Activated CD8-positive, alpha-beta memory T cell treated with anti-CD3 and anti-CD28 coated beads for 48 hours (primary cell): ENCODE measurements around the gene C4B.
"Not testable (repeated sequence)": the region's sequence is repeated elsewhere in the genome, so short reads cannot be mapped to it uniquely, and the experiment has no call there.

ENCODE experiments used
- DNase-seq, 3 experiments: peaks; one replicate each; pipeline ENCODE4 v3.0.0-alpha.2; 2020; ENCODE audit warnings: low read depth in 2 of 3, low spot score in 2 of 3

C4B gene

GRCh38 chr6:32014547-32014946 lies at the start of gene C4B:
Gene C4B (plus strand): TSS chr6:32014795. CDS start chr6:32014846, 51 bp downstream.
- not testable (repeated sequence) for DNase-seq

DNA sequence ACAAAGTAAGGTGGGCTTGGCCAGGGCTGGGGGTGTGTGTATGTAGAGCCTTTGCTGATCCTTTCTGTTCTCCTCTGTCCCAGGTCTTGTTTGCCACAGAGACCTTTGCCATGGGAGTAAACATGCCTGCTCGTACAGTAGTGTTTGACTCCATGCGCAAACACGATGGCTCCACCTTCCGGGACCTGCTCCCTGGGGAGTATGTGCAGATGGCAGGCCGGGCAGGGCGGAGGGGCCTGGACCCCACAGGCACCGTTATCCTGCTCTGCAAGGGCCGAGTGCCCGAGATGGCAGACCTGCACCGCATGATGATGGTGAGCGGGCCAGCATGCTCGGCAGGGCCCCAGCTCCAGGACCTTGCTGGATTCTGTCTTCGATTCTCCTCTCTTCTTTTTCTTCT lies 48.9 kb upstream of the C4B start:
- no peak for DNase-seq

DNA sequence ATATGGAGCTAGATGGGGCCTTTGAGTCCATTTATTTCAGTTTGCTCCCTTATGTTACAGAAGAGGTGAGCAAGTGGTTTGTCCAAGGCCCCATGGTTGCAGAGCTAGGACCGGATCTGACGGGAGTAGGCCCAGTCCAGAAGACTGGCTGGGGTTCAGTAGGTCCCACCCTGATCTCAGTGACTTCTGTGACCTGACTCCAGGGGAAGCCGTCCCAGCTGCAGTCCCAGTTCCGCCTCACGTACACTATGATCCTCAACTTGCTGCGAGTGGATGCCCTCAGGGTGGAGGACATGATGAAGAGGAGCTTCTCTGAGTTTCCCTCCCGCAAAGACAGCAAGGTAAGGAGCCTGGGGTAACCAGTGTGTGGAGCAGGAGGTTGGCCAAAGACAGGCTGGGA lies 48.1 kb upstream of the C4B start:
- DNase-seq: no peak

GRCh38 chr6:31966997-31967925 lies 47.3 kb upstream of the C4B start:
- no peak for DNase-seq

DNA sequence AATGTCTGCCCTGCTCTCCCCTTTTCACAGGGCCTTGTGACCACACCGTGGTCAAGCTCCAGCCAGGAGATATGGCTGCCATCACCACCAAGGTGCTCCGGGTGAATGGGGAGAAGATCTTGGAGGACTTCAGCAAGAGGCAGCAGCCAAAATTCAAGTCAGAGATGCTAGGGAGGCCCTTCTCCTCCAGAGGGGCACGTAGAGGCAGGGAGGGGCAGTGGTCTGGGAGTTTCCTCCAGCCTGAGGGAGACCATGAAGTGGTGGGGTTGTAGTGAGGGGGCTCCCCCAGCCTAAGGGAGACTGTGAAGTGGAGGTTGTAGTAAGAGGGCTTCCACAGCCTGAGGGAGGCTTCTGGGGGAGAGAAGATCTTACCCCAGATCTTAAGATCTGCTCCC lies 46.7 kb upstream of the C4B start:
- DNase-seq: no peak

DNA sequence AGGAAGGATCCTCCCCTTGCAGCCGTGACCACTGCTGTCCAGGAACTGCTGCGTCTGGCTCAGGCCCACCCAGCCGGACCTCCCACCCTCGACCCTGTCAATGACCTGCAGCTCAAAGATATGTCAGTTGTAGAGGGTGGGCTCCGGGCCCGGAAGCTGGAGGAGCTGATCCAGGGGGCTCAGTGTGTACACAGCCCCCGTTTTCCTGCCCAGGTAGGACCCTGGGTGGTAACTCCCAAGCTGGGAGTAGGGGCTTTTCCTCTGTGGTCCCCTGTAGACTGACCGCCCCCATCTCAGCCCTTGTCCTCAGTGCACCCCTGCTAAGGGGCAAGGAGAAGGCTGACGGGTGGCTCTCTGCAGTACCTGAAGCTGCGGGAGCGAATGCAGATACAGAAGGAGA lies 46.3 kb upstream of the C4B start:
- DNase-seq: no peak

- DNase-seq: no peak
Measured at GRCh38 chr6:31968791-31969711, 45.5 kb upstream of the C4B start.

- DNase-seq: no peak
Measured at GRCh38 chr6:31969712-31970603, 44.6 kb upstream of the C4B start.

DNA sequence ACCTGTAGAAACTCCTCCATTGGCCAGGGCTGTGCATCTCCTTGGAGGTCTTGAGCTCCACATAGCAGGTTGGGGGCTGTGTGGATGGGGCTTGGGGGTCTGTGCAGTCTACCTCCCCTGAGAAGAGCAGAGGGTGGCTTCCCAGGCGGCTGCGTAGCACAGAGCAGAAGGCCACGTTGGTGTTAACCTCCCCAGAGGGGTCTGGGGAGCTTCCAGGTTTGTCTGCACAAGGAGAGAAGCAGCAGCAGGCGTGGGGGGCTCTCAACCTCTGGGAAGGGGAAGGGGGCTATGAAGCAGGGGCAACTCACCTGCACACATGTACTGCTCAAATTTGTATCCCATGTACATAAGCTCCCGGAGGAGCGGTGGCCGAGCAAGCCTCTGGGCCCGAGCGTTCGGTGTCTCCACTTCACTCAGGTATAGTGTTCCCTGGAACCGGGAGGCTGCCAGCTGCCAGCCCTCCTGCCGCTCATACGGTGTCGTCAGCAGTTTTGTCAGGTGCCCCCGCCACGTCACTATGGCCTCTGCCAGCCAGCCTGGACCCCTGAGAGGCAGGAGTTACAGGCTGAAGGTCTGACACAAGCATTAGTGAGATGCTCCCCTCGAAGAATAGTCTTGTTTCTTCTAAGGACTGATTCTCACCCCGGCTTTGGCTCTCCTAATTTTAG lies 43.9 kb upstream of the C4B start:
- no peak for DNase-seq

GRCh38 chr6:31971279-31971992 lies 43.2 kb upstream of the C4B start:
- DNase-seq: peak in 1 of 3 experiments; percentile 33

DNA sequence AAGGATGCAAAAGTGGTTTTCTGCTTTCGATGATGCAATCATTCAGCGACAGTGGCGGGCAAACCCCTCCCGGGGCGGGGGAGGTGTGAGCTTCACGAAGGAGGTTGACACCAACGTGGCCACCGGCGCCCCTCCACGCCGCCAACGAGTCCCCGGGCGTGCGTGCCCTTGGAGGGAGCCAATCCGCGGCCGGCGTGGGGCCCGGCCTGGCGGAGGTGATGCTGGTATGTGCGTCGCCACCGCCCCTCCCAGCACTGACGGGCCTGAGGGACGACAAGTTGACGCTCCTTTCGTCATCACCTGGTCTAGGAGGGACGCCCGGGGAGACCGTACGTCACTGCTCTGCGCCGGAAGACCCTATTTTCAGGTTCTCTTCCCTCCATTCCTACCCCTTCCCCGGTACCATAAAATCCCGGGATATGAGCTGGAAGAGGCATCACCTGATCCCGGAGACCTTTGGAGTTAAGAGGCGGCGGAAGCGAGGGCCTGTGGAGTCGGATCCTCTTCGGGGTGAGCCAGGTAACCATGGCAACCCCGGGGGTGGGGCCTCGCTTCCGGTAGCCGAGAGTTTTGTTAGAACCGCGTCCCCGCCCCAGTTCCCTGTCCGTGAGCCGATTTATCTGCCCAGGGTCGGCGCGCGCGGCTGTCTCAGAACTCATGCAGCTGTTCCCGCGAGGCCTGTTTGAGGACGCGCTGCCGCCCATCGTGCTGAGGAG lies 42.4 kb upstream of the C4B start, which contains the start of gene DXO:
DXO (minus strand) TSS at position 146 of the 716 bp plus-strand sequence. CDS start 463 bp downstream, outside the sequence.
- peak; percentile 95 to 98 (median 98) for DNase-seq

DNA sequence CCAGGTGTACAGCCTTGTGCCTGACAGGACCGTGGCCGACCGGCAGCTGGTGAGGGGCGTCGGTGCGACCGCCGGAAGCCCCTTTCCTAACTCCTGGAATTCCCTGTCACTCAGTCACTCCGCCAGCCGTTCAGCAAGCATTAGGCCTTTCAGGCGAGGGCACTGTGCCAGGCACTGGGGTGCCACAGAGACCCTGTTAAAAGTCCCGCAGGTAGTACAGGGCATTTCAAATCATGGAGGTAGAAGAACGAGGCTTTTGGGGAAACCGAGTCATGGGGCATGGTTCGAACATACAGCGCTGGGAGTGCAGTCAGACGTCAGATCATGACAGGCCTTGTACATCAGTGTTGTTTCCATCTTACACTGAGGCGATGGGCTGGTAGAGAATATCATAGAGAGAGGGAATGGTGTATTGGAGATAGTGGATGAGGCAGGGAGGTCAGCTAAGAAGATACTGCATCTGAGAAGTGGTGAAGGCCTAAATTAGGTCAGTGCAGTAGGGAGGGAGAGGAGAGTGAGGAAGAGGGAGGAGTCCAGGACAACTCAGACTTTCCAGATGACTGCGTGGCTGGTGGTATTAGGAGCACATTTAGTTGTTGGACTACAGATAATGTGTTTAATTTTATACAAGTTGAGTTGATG lies 41.8 kb upstream of the C4B start:
- no peak for DNase-seq

GRCh38 chr6:31976065-31976464 lies 38.5 kb upstream of the C4B start:
- not testable (repeated sequence) for DNase-seq

- DNase-seq: no peak
Measured at GRCh38 chr6:31977816-31978431, 36.7 kb upstream of the C4B start.

GRCh38 chr6:31978831-31979230 lies 35.8 kb upstream of the C4B start:
- no peak for DNase-seq

DNA sequence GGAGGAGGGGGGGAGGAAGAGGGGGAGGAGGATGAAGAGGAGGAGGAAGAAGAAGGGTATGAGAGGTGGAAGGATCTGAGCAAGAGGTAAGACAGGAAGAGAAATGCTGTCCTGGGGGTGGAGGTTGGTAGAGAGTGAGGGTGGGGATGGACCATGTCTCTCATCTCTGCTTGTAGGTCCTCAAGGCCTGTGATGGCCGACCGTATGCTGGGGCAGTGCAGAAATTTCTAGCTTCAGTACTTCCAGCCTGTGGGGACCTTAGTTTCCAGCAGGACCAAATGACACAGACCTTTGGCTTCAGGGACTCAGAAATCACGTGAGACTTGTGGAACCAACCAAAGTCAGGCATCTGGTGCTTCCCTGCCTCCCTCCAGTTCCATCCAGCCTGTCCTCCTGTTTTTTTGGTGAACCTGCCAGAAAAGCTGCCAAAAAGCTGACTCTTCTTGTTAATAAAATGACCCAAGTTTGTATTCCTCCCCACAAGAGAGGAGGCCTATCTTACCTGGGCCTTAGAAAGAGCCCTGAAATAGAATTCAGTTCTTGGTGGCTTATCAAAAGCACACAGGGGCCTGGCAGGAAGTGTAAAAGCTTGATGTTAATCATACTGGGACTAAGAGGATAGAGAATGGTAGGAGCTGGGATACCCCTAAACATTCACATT lies 35.2 kb upstream of the C4B start:
- no peak for DNase-seq

GRCh38 chr6:31980195-31980876 lies 34.3 kb upstream of the C4B start:
- DNase-seq: not testable (repeated sequence)
